GM20000 (cell line): ENCODE measurements around the gene SLC8A1.

ENCODE experiments used
- DNase-seq: peaks from one replicate; pipeline ENCODE4 v3.0.0; 2012; ENCODE audit warnings: low spot score
- CTCF ChIP-seq: IDR thresholded peaks from 2 replicates; pipeline ENCODE4 v1.5.1; 2012; ENCODE audit warnings: mild to moderate bottlenecking, control low read depth; ENCODE audit errors: extremely low read depth, missing control alignments

The SLC8A1 gene

DNA sequence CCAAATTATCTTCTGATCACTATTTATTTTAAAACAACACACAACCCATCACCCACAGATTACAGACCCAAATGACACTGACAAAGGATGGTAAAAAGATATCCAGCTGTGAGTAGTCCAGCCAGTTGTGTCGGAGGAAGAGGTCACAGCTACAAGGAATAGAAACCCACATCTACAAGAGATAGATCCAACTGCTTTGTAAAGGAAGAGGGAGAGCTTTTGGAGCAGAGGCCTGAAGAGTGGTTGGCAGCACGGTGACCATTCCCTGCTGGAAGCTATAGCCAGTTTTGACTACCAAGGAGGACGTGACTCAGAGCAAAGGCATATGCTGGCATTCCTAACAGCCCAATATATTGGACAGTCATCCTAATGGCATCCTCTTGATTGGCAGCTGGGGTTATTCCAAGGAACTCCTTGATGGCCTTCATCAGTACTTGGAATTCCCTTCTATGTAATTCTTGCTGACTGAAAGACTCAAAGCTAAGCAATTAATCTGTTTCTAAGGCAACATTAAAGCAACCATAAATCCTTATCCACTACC, 17.1 kb downstream of the SLC8A1 start:
- TF ChIP-seq CTCF: no peak

GRCh38 chr2:40433736-40434135, 18.2 kb downstream of the SLC8A1 start:
- no peak for DNase-seq
- no peak for TF ChIP-seq CTCF

More for the DNA sequence above, 17.1 kb downstream of the SLC8A1 start:
- DNase-seq: no peak

GRCh38 chr2:40432921-40433483, 18.9 kb downstream of the SLC8A1 start:
- no peak for DNase-seq
- TF ChIP-seq CTCF: no peak

DNA sequence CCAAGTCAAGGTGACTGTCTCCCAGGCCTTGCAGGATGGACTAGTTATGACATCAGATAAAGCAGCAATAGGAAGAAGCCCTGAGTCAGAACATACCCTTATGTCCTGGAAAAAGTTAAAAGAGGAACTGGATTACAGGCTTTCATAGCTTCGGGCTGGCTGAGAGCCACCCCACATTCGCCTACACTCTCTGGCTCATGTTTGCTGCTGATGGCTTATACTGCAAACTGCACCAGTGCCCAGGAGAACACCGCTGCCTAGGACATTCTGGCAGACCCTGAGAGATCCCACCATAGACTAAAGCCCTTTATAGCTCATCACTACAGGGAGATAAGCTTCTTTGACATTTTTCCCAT, 20.3 kb downstream of the SLC8A1 start:
- DNase-seq: no peak
- no peak for TF ChIP-seq CTCF

- no peak for DNase-seq
- TF ChIP-seq CTCF: no peak
Measured at GRCh38 chr2:40430776-40431599, 20.9 kb downstream of the SLC8A1 start.

DNA sequence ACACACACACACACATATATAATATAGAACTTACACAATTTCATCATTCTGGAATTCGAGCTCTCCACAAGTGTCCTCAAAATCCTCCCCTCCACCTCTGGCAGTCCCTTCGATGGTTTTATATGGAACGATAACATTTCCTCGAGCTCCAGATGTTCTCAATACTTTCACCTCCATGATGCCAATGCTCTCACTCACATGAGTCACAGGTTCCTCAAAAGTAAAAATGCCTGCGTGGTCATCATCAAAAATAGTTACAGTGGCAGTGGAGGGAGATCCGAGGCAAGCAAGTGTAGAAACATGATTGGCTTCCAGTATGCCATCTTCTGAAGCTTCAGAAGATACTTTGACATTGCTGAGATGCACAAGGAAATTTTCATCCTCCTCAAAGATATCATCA, 23.5 kb downstream of the SLC8A1 start:
- no peak for TF ChIP-seq CTCF
- no peak for DNase-seq

GRCh38 chr2:40421631-40422297, 30.1 kb downstream of the SLC8A1 start:
- DNase-seq: no peak
- no peak for TF ChIP-seq CTCF
